Panc1 (cell line): Measurements from ENCODE around the gene NSDHL.

ENCODE experiments used
- CTCF ChIP-seq: fragments of 450-650 bp; IDR thresholded peaks from 2 replicates; pipeline ENCODE4 v1.5.1; 2017; ENCODE audit warnings: mild to moderate bottlenecking
- POLR2AphosphoS5 ChIP-seq: IDR thresholded peaks from 2 replicates; pipeline ENCODE4 v1.6.1; 2012; ENCODE audit warnings: mild to moderate bottlenecking, low read depth, low read length, moderate library complexity
- SIN3A ChIP-seq: IDR thresholded peaks from 2 replicates; pipeline ENCODE4 v1.6.1; 2012; ENCODE audit warnings: low read depth, mild to moderate bottlenecking, low read length, moderate library complexity, borderline replicate concordance; ENCODE audit not compliant: insufficient read depth
- TCF7L2 ChIP-seq: IDR thresholded peaks from 2 replicates; pipeline ENCODE4 v1.6.1; 2011; ENCODE audit warnings: mild to moderate bottlenecking, low read depth, low read length, inconsistent platforms

DNA sequence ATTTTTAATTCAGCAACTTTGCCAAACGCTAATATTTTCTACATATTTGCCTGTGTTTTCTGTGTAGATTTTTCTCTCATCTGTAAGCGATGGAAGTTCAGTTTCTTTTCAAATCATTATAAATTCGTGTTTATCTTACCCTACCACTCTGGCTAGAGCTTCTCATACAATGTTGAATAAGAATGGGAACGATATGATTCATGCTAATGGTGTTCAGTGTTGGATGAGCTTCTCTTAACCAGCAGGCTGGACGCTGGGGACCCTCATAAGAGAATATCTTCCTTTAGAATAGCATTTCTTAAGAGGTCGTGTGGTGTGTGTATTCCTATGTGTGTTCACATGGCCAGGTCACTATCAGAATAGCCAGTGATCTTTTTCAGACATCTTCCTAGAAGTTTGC is 31.0 kb downstream of the NSDHL start:
- no peak for TF ChIP-seq POLR2AphosphoS5
- no peak for TF ChIP-seq CTCF
- TF ChIP-seq SIN3A: no peak
- TF ChIP-seq TCF7L2: no peak
